Urinary bladder (tissue), 2 donors: ENCODE data around the gene GLIS2. TPM values are rescaled to one million over a fixed set of nuclear protein-coding genes. Genes with fewer than 3 reads are reported as not detected.

Source experiments
- polyA plus RNA-seq: library from polyadenylated mRNA; stranded (reverse); fragments of 200-250 nt; gene quantifications from one replicate; pipeline ENCODE4 v1.2.3, GENCODE V29; 2013
- total RNA-seq: library from RNA; depleted of rRNA; stranded (reverse); fragments of >200 nt; gene quantifications from one replicate; pipeline ENCODE4 v1.2.3, GENCODE V29; 2014
- donor health status: healthy.

The GLIS2 gene
- total and polyA plus RNA-seq, 2 donors = 6.1 to 22.1 TPM

Other genes with a start within 250 kb of the GLIS2 start
- gene ADCY9, start 199.6 kb upstream of the GLIS2 start, total RNA-seq = 18.6 TPM
- 21.8 TPM for gene ADCY9, start 199.6 kb upstream of the GLIS2 start, polyA plus RNA-seq
- 15.0 TPM for gene SRL, start 74.0 kb upstream of the GLIS2 start, total RNA-seq
- 2.4 TPM for gene SRL, start 74.0 kb upstream of the GLIS2 start, polyA plus RNA-seq
- 6.1 TPM for gene TFAP4, start 43.0 kb upstream of the GLIS2 start, total RNA-seq
- gene TFAP4, start 43.0 kb upstream of the GLIS2 start, polyA plus RNA-seq = 7.3 TPM
- gene PAM16, start 35.3 kb downstream of the GLIS2 start, total RNA-seq = 8.6 TPM
- 48.9 TPM for gene PAM16, start 35.3 kb downstream of the GLIS2 start, polyA plus RNA-seq
- gene VASN, start 55.8 kb downstream of the GLIS2 start, total RNA-seq = 20.8 TPM
- 47.6 TPM for gene VASN, start 55.8 kb downstream of the GLIS2 start, polyA plus RNA-seq
- 13.7 TPM for gene CORO7, start 100.5 kb downstream of the GLIS2 start, total RNA-seq
- 15.6 TPM for gene CORO7, start 100.5 kb downstream of the GLIS2 start, polyA plus RNA-seq
- gene DNAJA3, start 109.8 kb downstream of the GLIS2 start, total RNA-seq = 33.5 TPM
- gene DNAJA3, start 109.8 kb downstream of the GLIS2 start, polyA plus RNA-seq = 38.4 TPM
- 25.2 TPM for gene NMRAL1, start 158.6 kb downstream of the GLIS2 start, total RNA-seq
- gene NMRAL1, start 158.6 kb downstream of the GLIS2 start, polyA plus RNA-seq = 48.2 TPM
- gene HMOX2, start 160.3 kb downstream of the GLIS2 start, total RNA-seq = 27.9 TPM
- 45.6 TPM for gene HMOX2, start 160.3 kb downstream of the GLIS2 start, polyA plus RNA-seq
- gene CDIP1, start 222.7 kb downstream of the GLIS2 start, total RNA-seq = 6.2 TPM
- 28.7 TPM for gene CDIP1, start 222.7 kb downstream of the GLIS2 start, polyA plus RNA-seq
- 0.11 TPM for gene C16orf96, start 240.3 kb downstream of the GLIS2 start, total RNA-seq
- gene C16orf96, start 240.3 kb downstream of the GLIS2 start, polyA plus RNA-seq = 0.04 TPM